H54 (cell line): ENCODE measurements around the gene NABP2.
A peak's percentile ranks its signal among the peaks of the same experiment; 100 is the strongest.

Experiments used
- DNase-seq: peaks from one replicate; pipeline ENCODE4 v3.0.0; 2011; ENCODE audit warnings: low spot score, mixed read lengths; ENCODE audit not compliant: insufficient read length
- FAIRE-seq: peaks from 3 replicates; lab custom pipeline; 2011; peaks lifted over from hg19 to GRCh38; lab: Jason Lieb, UNC
- POLR2A ChIP-seq: IDR thresholded peaks from 2 replicates; pipeline ENCODE4 v1.6.1; 2011; ENCODE audit warnings: low read depth, mild to moderate bottlenecking, low read length

Gene NABP2

GRCh38 chr12:56243731-56244181 lies 19.6 kb downstream of the NABP2 start:
- DNase-seq = no peak
- TF ChIP-seq POLR2A = no peak
- no peak for FAIRE-seq

- FAIRE-seq = no peak
- TF ChIP-seq POLR2A = no peak
- DNase-seq = no peak
Observed at GRCh38 chr12:56244494-56244893, 20.4 kb downstream of the NABP2 start.

GRCh38 chr12:56247923-56248322 lies 23.8 kb downstream of the NABP2 start:
- no peak for FAIRE-seq
- DNase-seq = no peak
- no peak for TF ChIP-seq POLR2A

GRCh38 chr12:56248711-56249110 lies 24.6 kb downstream of the NABP2 start:
- no peak for TF ChIP-seq POLR2A
- FAIRE-seq = no peak

GRCh38 chr12:56252649-56253048 lies 28.5 kb downstream of the NABP2 start:
- FAIRE-seq = no peak
- TF ChIP-seq POLR2A = no peak
- no peak for DNase-seq

More at GRCh38 chr12:56248711-56249110, 24.6 kb downstream of the NABP2 start:
- DNase-seq = no peak

GRCh38 chr12:56253091-56253490 lies 28.9 kb downstream of the NABP2 start:
- DNase-seq (no peak), FAIRE-seq (no peak)
- TF ChIP-seq POLR2A = no peak

GRCh38 chr12:56255671-56256070 lies 31.5 kb downstream of the NABP2 start:
- DNase-seq (no peak), FAIRE-seq (no peak)
- TF ChIP-seq POLR2A = no peak

- no peak for TF ChIP-seq POLR2A
- no peak for FAIRE-seq
Observed at GRCh38 chr12:56256326-56256960, 32.3 kb downstream of the NABP2 start.

GRCh38 chr12:56257071-56257470 lies 32.9 kb downstream of the NABP2 start:
- DNase-seq (no peak), FAIRE-seq (no peak)
- no peak for TF ChIP-seq POLR2A

More at GRCh38 chr12:56256326-56256960, 32.3 kb downstream of the NABP2 start:
- peak; percentile 74 for DNase-seq

GRCh38 chr12:56257491-56258067 lies 33.4 kb downstream of the NABP2 start:
- FAIRE-seq = no peak
- no peak for DNase-seq
- no peak for TF ChIP-seq POLR2A

GRCh38 chr12:56258068-56258819 lies 34.1 kb downstream of the NABP2 start, which contains the start of gene ANKRD52:
TSS of gene ANKRD52 (minus strand) at chr12:56258384. CDS start at chr12:56258269, 115 bp downstream.
- FAIRE-seq (no peak), DNase-seq (peak; percentile 80)
- peak; percentile 58 for TF ChIP-seq POLR2A

GRCh38 chr12:56258820-56259183 lies 34.7 kb downstream of the NABP2 start:
- FAIRE-seq (no peak), DNase-seq (no peak)
- TF ChIP-seq POLR2A = no peak

- TF ChIP-seq POLR2A = no peak
- DNase-seq (no peak), FAIRE-seq (no peak)
Observed at GRCh38 chr12:56260380-56260779, 36.2 kb downstream of the NABP2 start.

- no peak for DNase-seq
- TF ChIP-seq POLR2A = no peak
- FAIRE-seq = no peak
Observed at GRCh38 chr12:56260921-56261320, 36.8 kb downstream of the NABP2 start.
